Measurements from ENCODE around the gene SRRD. TPM values are rescaled to one million over a fixed set of nuclear protein-coding genes. Genes with fewer than 3 reads are reported as not detected.
"Not testable (repeated sequence)": the region's sequence is repeated elsewhere in the genome, so short reads cannot be mapped to it uniquely, and the experiment has no call there.

SRRD gene
- 10 to 100 TPM in 3 of 4 donors, 1 to 10 TPM in 1; 10.0 to 17.4 (median 11.3) TPM for total RNA-seq
- polyA plus RNA-seq, result 10 to 100 TPM in 1 of 3 donors, 1 to 10 TPM in 2; 4.4 to 10.0 (median 4.8) TPM

GRCh38 chr22:26483439-26484359 lies at the start of gene SRRD, which contains the start of gene HPS4:
Gene SRRD (plus strand): TSS chr22:26483877. CDS start chr22:26483891, 14 bp downstream.
Gene HPS4 (minus strand): TSS chr22:26483783. CDS start chr22:26481762, 2,021 bp downstream.
- H3K4me1 ChIP-seq, result peaks cover 0 to 62% (median 57%) of the 10 kb centered on the region in 4 donors
- peaks cover 8 to 25% (median 10%) of the 10 kb centered on the region in 4 donors for H3K36me3 ChIP-seq
- H3K9me3 ChIP-seq, result no peaks in the 10 kb centered on the region
- DNase-seq, result peak; percentile 94
- 0 to 1% methylated on average over 85 of the region's 85 CpGs for WGBS, 2 donors
- H3K4me3 ChIP-seq, result peak within 1 kb of the TSS; percentile 71 to 99 (median 84)
- H3K27me3 ChIP-seq, result no peaks in the 10 kb centered on the region
- peak in 2 of 4 donors; percentile 4 to 67 for TF ChIP-seq EP300 (IDR thresholded peaks at IDR 0.05)
- no peak for TF ChIP-seq CTCF (IDR thresholded peaks at IDR 0.05)
- peak; percentile 90 to 97 (median 96) for TF ChIP-seq POLR2AphosphoS5 (IDR thresholded peaks at IDR 0.05)
- TF ChIP-seq POLR2A (IDR thresholded peaks at IDR 0.05), result peak; percentile 69 to 75
- H3K27ac ChIP-seq, result peak within 1 kb of the TSS; percentile 88 to 96 (median 92)
- intact Hi-C loops (cut with DNase I), result no loop called here

DNA sequence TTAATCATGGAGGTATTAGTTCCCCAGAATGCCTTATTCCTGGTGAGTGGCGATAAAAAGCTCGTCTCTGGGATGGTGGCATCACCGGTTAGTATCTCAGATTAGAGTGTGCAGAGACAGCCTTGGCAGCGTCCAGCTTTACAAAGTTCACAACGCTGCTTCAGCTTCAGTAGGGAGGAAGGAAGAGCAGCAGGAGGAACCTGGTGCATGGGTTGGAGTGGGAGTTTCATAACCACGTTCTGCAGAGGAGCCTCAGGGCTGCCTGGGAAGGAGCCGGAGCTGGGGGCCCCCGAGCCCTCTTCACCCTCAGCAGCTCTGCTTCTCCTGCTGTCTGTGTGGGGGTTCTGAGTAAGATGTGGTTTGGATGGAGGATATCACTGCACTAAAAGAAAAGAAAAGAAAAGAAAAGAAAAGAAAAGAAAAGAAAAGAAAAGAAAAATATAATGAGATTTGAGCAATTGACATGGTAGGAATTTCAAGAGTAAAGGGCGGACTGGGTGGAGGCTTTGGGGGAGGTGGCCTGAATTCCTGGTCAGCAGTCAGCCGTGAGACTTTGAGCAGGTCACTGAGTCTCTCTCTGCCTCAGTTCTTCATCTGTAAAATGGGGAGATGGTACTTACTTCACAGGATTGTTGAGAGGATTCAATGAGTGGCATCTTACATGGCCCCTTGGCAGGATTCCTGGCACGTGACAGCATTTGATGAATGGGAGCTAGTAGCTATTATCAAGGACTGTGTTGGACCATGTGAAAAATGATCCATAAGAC lies 48.2 kb upstream of the SRRD start:
- H3K4me1 ChIP-seq, result peaks cover 0 to 4% (median 2%) of the 10 kb centered on the region in 4 donors
- intact Hi-C loops (cut with DNase I), result no loop called here
- TF ChIP-seq EP300 (IDR thresholded peaks at IDR 0.05) (no peak), POLR2AphosphoS5 (IDR thresholded peaks at IDR 0.05) (no peak), POLR2A (IDR thresholded peaks at IDR 0.05) (no peak), CTCF (IDR thresholded peaks at IDR 0.05) (no peak)
- no peak overlapping the region for H3K4me3 ChIP-seq
- peaks cover 0 to 6% (median 0%) of the 10 kb centered on the region in 4 donors for H3K36me3 ChIP-seq
- no peaks in the 10 kb centered on the region for H3K27me3 ChIP-seq
- DNase-seq, result no peak
- 81 to 86% methylated on average over 11 of the region's 11 CpGs for WGBS, 2 donors
- no peaks in the 10 kb centered on the region for H3K9me3 ChIP-seq
- no peak overlapping the region for H3K27ac ChIP-seq

DNA sequence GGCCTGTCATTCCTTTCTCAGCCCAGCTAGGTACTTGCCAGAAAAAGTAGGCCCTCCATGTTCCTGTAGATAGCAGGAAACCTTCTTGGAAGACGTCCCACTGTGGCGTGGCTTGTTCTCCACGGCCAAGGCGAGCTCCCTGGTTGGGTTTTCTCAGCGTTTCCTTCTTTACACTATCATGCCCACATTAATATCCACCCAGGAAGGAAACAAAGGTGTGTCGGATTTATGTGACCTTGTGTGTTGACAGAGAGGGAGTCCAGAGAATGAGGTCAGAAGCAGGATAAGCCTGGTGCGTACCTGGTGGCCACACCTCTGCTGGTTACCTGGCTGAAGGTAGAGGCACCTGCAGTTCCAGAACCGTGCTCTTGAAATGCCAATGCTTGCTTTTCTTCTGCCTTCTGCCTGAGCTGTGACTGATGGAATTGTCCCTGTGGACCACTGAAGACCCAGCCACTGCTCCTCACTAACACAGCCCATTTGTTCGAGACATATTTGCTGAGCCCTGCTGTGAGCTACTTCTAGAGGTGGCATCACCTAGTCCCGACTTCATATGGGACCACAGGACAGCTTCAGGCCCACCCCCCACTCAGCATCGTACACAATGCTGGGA lies 46.7 kb upstream of the SRRD start:
- Histone ChIP-seq H3K4me1 (no peaks in the 10 kb centered on the region), H3K4me3 (no peak overlapping the region), H3K9me3 (no peaks in the 10 kb centered on the region), H3K27ac (no peak overlapping the region), H3K27me3 (no peaks in the 10 kb centered on the region), H3K36me3 (peaks cover 0 to 6% (median 0%) of the 10 kb centered on the region in 4 donors)
- TF ChIP-seq EP300 (IDR thresholded peaks at IDR 0.05) (no peak), CTCF (IDR thresholded peaks at IDR 0.05) (no peak), POLR2A (IDR thresholded peaks at IDR 0.05) (no peak), POLR2AphosphoS5 (IDR thresholded peaks at IDR 0.05) (no peak)
- 28 to 69% methylated on average over 11 of the region's 11 CpGs for WGBS, 2 donors
- intact Hi-C loops (cut with DNase I), result no loop called here
- no peak for DNase-seq

DNA sequence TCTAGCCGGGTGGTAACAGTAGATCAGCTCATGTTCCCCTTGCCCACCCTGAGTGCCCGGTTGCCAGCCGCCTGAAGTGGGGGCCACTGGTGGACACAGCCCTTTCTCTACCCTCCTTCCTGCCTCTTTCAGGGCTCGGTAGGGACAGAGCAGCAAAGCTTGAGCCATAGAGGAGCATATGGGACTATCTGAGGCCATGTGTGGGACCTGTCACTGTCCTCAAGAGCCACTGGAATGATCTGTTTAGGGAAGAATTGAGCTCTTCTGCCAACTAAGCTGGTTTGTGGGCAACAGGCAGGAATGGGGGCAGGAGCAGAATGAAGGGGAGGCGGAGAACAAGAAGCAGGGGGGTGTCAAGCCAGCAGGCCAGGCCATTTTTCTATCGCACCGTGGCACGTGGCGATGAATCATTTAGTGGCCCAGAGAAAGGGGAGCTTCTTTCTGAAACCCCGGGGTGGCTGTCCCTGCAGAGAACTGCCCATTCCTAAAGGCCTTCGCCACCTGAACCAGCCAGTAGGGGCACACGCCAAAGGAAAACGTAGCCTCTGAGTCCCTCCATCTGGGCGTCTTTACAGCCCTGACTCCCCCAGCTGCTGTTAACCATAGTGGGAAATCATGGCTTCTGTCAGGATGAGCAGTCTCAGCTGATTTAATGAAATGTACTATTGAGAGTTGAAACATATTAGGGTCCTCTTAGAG lies 45.8 kb upstream of the SRRD start:
- Histone ChIP-seq H3K27ac (no peak overlapping the region), H3K36me3 (peaks cover 0 to 6% (median 0%) of the 10 kb centered on the region in 4 donors), H3K27me3 (no peaks in the 10 kb centered on the region), H3K4me1 (no peaks in the 10 kb centered on the region), H3K4me3 (no peak overlapping the region), H3K9me3 (no peaks in the 10 kb centered on the region)
- DNase-seq, result no peak
- intact Hi-C loops (cut with DNase I), result no loop called here
- 91 to 93% methylated on average over 14 of the region's 14 CpGs for WGBS, 2 donors
- TF ChIP-seq POLR2A (IDR thresholded peaks at IDR 0.05) (no peak), CTCF (IDR thresholded peaks at IDR 0.05) (no peak), EP300 (IDR thresholded peaks at IDR 0.05) (no peak), POLR2AphosphoS5 (IDR thresholded peaks at IDR 0.05) (no peak)

- H3K27me3 ChIP-seq; H3K9me3 ChIP-seq; H3K36me3 ChIP-seq; H3K4me1 ChIP-seq; intact Hi-C loops (cut with DNase I); DNase-seq; H3K4me3 ChIP-seq; H3K27ac ChIP-seq: not testable (repeated sequence)
- 83 to 88% methylated on average over 3 of the region's 3 CpGs for WGBS, 2 donors
Measured at GRCh38 chr22:26438776-26439175, 44.9 kb upstream of the SRRD start.

All from sigmoid colon (tissue), 7 donors.